ENCODE results near the gene ACIN1. TPM values are rescaled to one million over a fixed set of nuclear protein-coding genes. Genes with fewer than 3 reads are reported as not detected.

ACIN1 gene
- total RNA-seq, 1 experiment from 2014 or later: 179 TPM

- Histone ChIP-seq H3K36me3 (ENCODE audit: control insufficient read depth in 1 of 2, insufficient read depth in 2 of 2, low read length in 2 of 2) (no peaks in the 10 kb centered on the region), H4K20me1 (ENCODE audit: insufficient read depth) (no peaks in the 10 kb centered on the region), H3K79me2 (ENCODE audit: insufficient read depth, low read length) (no peaks in the 10 kb centered on the region), H2AFZ (ENCODE audit: low read depth, low read length, poor library complexity, severe bottlenecking) (no peak within 1 kb of the TSS), H3K9ac (ENCODE audit: low read length) (no peak within 1 kb of the TSS), H3K4me3 (replicated peaks in 1 of 2; ENCODE audit: low read depth in 1 of 2, low read length in 2 of 2) (no peak within 1 kb of the TSS), H3K4me2 (ENCODE audit: low read length) (no peak within 1 kb of the TSS), H3K9me3 (ENCODE audit: control insufficient read depth in 1 of 2, insufficient read depth in 1 of 2, low read depth in 1 of 2, low read length in 2 of 2) (no peaks in the 10 kb centered on the region), H3K27me3 (ENCODE audit: insufficient read depth, low read length) (no peaks in the 10 kb centered on the region; the same call in 1 of the 2 replicates), H3K4me1 (ENCODE audit: control insufficient read depth in 1 of 2, insufficient read depth in 2 of 2, low read length in 2 of 2) (no peaks in the 10 kb centered on the region), H3K9me2 (ENCODE audit: insufficient read depth) (no peaks in the 10 kb centered on the region), H3K27ac (ENCODE audit: low read depth, low read length) (no peak within 1 kb of the TSS)
- BruUV-seq (replicated peaks): no TSS peak
- ATAC-seq (no peak), DNase-seq (ENCODE audit: low read depth, low spot score) (no peak)
- intact Hi-C loops (cut with micrococcal nuclease): no loop called here
- POLR2A ChIA-PET: interaction anchor here (1.5 kb wide), 1 partner anchor 10 kb away, joined by 7 read pairs; the partner anchor contains the start of genes ACIN1 and C14orf119
- TF ChIP-seq EGR1 (IDR thresholded peaks at IDR 0.05; ENCODE audit: low read depth): no peak
- TF ChIP-seq ELF1 (IDR thresholded peaks at IDR 0.05; ENCODE audit: borderline replicate concordance, low read depth): no peak
- TF ChIP-seq ZBTB33 (IDR thresholded peaks at IDR 0.05; ENCODE audit: extremely low read depth, insufficient replicate concordance, low read length): no peak
- CTCF ChIA-PET: interaction anchor here (0.9 to 1.1 kb wide), 2 partner anchors 15 to 36 kb away, joined by 3 read pairs; no protein-coding TSS in a partner anchor
- RAD21 ChIA-PET (ENCODE audit: low non-redundant PET in 1 of 2, low total read pairs in 2 of 2, uncharacterized antibody in 2 of 2, unreplicated experiment in 2 of 2): no interaction called here
Measured at GRCh38 chr14:23104591-23105347, 9.8 kb upstream of the ACIN1 start, which contains the start of gene CIROP. Gene CIROP (minus strand): TSS chr14:23104989. CDS start chr14:23104920, 69 bp downstream.

GRCh38 chr14:23104070-23104590 lies 9.2 kb upstream of the ACIN1 start:
- no peaks in the 10 kb centered on the region; the same call in 1 of the 2 replicates for H3K27me3 ChIP-seq (ENCODE audit: insufficient read depth, low read length)
- ChIA-PET POLR2A (interaction anchor here (1.5 kb wide), 1 partner anchor 9 kb away, joined by 7 read pairs; the partner anchor contains the start of genes ACIN1 and C14orf119), CTCF (interaction anchor here (0.9 to 1.1 kb wide), 2 partner anchors 16 to 35 kb away, joined by 3 read pairs; no protein-coding TSS in a partner anchor), RAD21 (ENCODE audit: low non-redundant PET in 1 of 2, low total read pairs in 2 of 2, uncharacterized antibody in 2 of 2, unreplicated experiment in 2 of 2) (no interaction called here)
- BruUV-seq (replicated peaks): no TSS peak
- no peaks in the 10 kb centered on the region for H3K9me2 ChIP-seq (ENCODE audit: insufficient read depth)
- no peaks in the 10 kb centered on the region for H3K9me3 ChIP-seq (ENCODE audit: control insufficient read depth in 1 of 2, insufficient read depth in 1 of 2, low read depth in 1 of 2, low read length in 2 of 2)
- no peak overlapping the region for H3K9ac ChIP-seq (ENCODE audit: low read length)
- DNase-seq (ENCODE audit: low read depth, low spot score) (no peak), ATAC-seq (no peak)
- H4K20me1 ChIP-seq (ENCODE audit: insufficient read depth): no peaks in the 10 kb centered on the region
- H3K79me2 ChIP-seq (ENCODE audit: insufficient read depth, low read length): 0 out of 2 replicates have a peak, but pooled peaks cover 1% of the 10 kb centered on the region
- no peak overlapping the region for H2AFZ ChIP-seq (ENCODE audit: low read depth, low read length, poor library complexity, severe bottlenecking)
- no peak overlapping the region for H3K4me3 ChIP-seq (replicated peaks in 1 of 2; ENCODE audit: low read depth in 1 of 2, low read length in 2 of 2)
- no peak overlapping the region for H3K4me2 ChIP-seq (ENCODE audit: low read length)
- intact Hi-C loops (cut with micrococcal nuclease): no loop called here
- H3K4me1 ChIP-seq (ENCODE audit: control insufficient read depth in 1 of 2, insufficient read depth in 2 of 2, low read length in 2 of 2): no peaks in the 10 kb centered on the region
- peaks cover under 1% of the 10 kb centered on the region in 2 experiments; a peak in 2 of 4 replicates for H3K36me3 ChIP-seq (ENCODE audit: control insufficient read depth in 1 of 2, insufficient read depth in 2 of 2, low read length in 2 of 2)
- H3K27ac ChIP-seq (ENCODE audit: low read depth, low read length): no peak overlapping the region
- TF ChIP-seq CTCF (IDR thresholded peaks at IDR 0.05 in 2 of 3, conservative IDR thresholded peaks at IDR 0.05 in 1 of 3; ENCODE audit: borderline replicate concordance in 1 of 3, insufficient read depth in 1 of 3, low read depth in 2 of 3, low read length in 2 of 3) (no peak), EZH2 (IDR thresholded peaks at IDR 0.05) (no peak), CBX3 (IDR thresholded peaks at IDR 0.05; ENCODE audit: low read depth) (no peak), RAD21 (IDR thresholded peaks at IDR 0.05; ENCODE audit: low read depth) (no peak), SRF (IDR thresholded peaks at IDR 0.05; ENCODE audit: low read depth) (no peak), TCF7L2 (IDR thresholded peaks at IDR 0.05; ENCODE audit: borderline replicate concordance, extremely low read depth, insufficient read depth, insufficient read length) (no peak), ATF3 (IDR thresholded peaks at IDR 0.05) (no peak), ZFX (IDR thresholded peaks at IDR 0.05) (no peak), EZH2phosphoT487 (IDR thresholded peaks at IDR 0.05; ENCODE audit: borderline replicate concordance) (no peak)

Data from HCT116 (cell line).